Umbilical cord (tissue), 2 donors: ENCODE measurements around the gene MAPT. TPM values are rescaled to one million over a fixed set of nuclear protein-coding genes. Genes with fewer than 3 reads are reported as not detected.

ENCODE experiments used
- DNase-seq: peaks from one replicate; pipeline ENCODE4 v3.0.0-alpha.2; 2015; ENCODE audit warnings: low spot score
- total RNA-seq: library from RNA; depleted of rRNA; stranded (reverse); fragments of >200 nt; gene quantifications from one replicate; pipeline ENCODE4 v1.2.3, GENCODE V29; 2014; ENCODE audit warnings: low replicate concordance; ENCODE audit not compliant: insufficient read depth

MAPT gene
- total RNA-seq, 1 donor from 2014 or later = 1.7 TPM

DNA sequence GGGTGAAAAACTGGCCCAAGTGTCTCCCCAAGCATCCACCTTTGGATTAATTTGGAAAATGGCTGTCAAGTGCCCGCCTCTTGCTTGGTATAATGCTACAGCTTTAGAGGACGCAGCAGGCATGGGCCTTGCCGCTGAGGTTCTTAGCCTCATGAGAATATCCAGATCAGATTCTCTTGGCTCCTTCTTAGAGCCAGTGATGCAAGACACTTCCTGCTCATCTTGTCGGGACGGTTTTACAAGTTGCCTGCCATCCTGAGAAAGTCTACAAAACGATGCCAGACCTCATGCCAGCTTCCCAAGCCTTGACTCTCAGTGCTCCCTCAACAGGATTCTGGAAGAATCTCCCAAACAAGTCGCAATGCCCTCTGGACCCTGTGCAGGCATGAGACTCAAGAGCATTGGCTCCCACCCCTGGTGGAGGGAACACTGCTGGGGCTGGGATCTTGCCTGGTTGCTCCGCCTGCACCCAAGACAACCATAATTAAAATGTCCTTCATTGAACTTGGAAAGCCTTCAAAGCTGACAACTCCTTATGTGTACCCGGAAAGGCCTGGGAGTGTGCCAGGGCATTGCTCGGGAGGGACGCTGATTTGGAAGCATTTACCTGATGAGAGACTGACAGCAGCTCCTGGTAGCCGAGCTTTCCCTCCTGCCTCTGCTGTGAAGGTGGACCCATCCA lies 78.9 kb downstream of the MAPT start:
- no peak for DNase-seq

DNA sequence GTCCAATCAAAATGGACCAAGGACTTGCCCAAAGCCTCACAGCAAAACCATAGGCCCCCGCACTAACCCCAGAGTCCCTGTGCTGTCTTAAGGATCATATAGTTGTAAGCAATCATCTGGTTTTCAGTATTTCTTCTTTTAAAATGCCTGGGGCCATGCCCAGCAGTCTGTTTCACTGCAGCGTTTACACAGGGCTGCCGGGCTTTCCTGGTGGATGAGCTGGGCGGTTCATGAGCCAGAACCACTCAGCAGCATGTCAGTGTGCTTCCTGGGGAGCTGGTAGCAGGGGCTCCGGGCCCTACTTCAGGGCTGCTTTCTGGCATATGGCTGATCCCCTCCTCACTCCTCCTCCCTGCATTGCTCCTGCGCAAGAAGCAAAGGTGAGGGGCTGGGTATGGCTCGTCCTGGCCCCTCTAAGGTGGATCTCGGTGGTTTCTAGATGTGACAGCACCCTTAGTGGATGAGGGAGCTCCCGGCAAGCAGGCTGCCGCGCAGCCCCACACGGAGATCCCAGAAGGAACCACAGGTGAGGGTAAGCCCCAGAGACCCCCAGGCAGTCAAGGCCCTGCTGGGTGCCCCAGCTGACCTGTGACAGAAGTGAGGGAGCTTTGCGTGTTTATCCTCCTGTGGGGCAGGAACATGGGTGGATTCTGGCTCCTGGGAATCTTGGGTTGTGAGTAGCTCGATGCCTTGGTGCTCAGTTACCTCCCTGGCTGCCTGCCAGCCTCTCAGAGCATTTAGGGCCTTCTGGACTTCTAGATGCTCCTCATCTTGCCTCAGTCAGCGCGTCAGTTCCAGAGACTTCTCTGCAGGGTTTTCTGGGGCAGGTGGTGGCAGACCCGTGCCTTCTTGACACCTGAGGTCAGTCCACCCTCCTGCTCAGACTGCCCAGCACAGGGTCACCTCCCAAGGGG lies 79.8 kb downstream of the MAPT start:
- DNase-seq = no peak

DNA sequence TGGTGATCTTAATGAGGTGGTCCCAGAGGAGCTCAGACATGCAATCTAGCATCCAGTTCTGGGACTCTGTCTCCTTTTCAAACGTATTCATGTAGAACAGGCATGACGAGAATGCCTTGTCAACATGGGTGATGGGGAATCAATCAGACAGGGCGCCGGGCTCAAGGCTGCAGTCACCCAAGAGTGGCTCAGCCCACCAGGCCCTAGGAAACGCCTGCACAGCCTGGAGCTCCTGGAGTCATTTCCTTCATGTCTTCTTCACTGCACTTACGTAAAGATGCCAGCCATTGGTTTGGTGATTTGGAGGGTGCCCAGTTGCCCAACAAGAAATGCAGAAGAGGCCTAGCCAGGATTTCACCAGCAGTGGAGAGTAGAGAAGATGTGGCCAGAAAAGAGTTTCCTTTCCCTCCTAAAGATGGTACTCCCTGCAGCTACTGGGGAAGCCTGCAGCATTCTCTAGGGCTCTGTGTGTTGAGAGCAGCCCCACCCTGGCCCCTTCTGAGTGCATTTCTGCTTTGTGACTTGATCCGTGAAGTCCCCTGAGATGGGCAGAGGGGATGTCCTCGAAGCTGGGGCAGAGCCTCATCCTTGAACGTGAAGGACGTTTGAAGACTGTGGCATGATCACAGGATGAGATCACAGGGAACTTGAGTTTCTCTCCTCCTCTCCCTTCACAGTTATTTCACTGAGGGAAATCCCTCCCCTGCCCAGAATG lies 80.7 kb downstream of the MAPT start:
- DNase-seq = no peak

- no peak for DNase-seq
These were observed 81.4 kb downstream of the MAPT start for GRCh38 chr17:45975640-45976295.

- DNase-seq = no peak
These were observed 82.0 kb downstream of the MAPT start for GRCh38 chr17:45976391-45976754.

DNA sequence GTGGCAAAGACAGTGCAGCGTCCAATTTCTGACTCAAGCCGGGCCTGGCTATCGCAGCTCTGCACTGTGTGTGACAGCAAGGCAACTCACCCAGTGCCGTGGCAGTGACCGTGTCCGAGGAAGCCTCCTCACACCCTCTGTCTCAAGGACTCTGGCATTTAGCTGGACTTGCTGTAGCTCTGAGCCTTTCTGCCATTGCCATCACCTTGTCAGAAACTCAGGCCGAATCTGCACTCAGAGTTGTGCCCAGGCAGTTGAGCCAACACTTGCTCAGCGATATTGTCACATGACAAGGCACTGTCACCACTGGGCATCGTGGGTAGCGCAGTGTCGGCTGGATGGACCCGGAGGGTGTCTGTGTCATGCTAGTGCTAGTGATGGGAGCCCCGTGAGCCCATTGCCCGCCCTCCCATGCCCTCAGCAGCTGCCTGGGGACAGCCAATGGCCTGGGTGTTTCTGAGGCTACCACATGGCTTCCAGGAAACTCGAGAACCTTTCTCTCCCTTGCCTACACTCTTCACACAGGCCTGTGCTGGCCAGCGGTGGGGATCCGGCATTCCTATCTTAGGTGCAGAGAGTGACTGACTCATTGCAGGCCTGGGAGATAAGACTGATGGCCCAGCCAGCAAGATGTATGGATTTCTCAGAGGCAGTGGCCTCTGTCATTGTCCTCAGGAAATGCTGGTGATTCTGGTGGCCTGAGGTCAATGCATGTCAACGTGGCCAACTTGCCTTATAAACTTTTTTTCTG lies 82.6 kb downstream of the MAPT start:
- DNase-seq = no peak

GRCh38 chr17:45977506-45977824 lies 83.1 kb downstream of the MAPT start:
- DNase-seq = no peak

GRCh38 chr17:45977976-45978626 lies 83.7 kb downstream of the MAPT start:
- DNase-seq = no peak

GRCh38 chr17:45979137-45979536 lies 84.8 kb downstream of the MAPT start:
- DNase-seq = peak; percentile 19

GRCh38 chr17:45980855-45981254 lies 86.5 kb downstream of the MAPT start:
- DNase-seq = no peak

DNA sequence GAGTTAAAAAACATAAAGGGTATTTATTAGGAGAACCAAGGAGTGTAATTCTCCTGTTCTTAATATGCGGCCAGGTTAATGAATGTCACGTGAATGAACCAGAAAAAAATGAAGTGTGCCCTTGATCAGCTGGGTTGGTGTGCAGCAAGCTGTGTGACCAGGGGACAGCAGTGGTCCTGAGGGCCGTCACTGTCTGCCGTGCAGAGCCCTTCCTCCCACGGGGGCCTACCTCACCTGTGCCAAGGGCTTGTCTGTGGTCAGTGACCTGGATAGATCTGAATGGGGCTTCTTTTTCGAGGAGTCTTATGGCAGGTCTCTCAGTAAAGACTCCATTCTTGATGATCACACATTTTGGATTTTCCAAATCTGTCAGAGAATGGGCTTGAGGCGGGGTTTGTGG lies 87.0 kb downstream of the MAPT start:
- DNase-seq = no peak

- no peak for DNase-seq
These were observed 88.6 kb downstream of the MAPT start for GRCh38 chr17:45982791-45983613.

DNA sequence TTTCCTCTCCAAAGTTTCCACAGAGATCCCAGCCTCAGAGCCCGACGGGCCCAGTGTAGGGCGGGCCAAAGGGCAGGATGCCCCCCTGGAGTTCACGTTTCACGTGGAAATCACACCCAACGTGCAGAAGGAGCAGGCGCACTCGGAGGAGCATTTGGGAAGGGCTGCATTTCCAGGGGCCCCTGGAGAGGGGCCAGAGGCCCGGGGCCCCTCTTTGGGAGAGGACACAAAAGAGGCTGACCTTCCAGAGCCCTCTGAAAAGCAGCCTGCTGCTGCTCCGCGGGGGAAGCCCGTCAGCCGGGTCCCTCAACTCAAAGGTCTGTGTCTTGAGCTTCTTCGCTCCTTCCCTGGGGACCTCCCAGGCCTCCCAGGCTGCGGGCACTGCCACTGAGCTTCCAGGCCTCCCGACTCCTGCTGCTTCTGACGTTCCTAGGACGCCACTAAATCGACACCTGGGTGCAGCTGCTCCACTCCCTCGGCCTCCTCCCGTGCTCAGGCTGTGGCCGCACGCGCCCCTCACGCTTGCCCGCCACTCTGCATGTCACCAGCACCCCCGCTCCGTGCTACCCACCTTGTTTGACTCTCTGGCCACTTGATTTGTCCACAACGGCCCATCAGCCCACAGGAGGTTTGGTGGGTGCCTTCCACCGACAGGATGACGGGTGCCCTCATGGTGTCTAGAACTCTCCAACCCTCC lies 89.4 kb downstream of the MAPT start:
- no peak for DNase-seq

GRCh38 chr17:45984368-45984767 lies 90.0 kb downstream of the MAPT start:
- no peak for DNase-seq

- DNase-seq = no peak
These were observed 91.1 kb downstream of the MAPT start for GRCh38 chr17:45985447-45985846.

DNA sequence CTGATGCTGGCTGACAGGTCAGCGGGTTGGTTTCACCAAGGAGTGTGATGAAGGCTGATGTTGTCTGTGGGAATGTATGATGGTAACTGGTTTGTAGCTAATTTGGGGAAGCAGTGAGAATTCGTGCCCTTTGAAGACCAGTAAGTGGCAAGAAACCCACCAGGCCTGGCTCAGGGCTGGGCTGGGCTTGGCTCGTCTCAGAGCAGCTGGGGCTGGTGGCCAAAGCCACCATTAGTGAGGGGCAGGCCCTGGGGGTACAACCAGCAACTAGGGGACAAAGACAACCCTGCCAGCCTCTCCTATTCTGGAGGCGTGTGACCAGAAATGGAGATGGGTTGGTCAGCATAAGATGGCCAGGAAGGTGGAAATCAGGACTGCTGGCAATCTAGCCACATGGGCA lies 91.7 kb downstream of the MAPT start:
- no peak for DNase-seq

- no peak for DNase-seq
These were observed 93.4 kb downstream of the MAPT start for GRCh38 chr17:45987706-45988105.

- DNase-seq = no peak
These were observed 95.4 kb downstream of the MAPT start for GRCh38 chr17:45989759-45990158.

GRCh38 chr17:45990886-45991285 lies 96.5 kb downstream of the MAPT start:
- no peak for DNase-seq
